Measurements from ENCODE around the gene CPXM2.

Gene CPXM2

DNA sequence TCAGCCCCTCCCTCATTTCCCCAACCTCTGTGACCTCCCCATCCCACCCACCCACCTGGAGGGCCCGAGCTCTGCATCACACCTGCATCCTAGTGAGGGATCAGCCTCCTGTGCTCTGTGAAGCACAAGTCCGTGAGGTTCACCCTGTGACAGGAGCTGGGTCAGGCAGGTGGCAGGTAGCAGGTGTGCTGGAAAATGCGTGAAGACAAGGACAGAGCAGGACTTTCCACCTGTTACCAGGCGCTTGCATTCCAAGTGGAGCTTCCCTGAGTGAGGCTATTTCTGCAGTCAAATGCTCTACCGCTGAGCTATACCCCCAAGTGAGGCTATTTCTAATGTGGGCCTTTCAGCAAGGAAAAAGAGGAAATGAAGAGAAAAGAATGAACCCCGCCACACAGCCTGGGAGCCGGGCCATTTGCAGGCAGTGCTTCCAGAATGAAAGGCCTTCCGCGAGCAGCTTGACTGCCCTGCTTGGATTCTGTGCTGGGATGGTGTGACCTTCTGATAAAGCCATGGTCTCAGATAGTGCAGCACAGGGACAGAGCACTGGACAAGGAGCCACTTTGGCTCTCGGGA lies 13.3 kb upstream of the CPXM2 start:
- DNase-seq (ENCODE audit: low read depth): no peak

DNA sequence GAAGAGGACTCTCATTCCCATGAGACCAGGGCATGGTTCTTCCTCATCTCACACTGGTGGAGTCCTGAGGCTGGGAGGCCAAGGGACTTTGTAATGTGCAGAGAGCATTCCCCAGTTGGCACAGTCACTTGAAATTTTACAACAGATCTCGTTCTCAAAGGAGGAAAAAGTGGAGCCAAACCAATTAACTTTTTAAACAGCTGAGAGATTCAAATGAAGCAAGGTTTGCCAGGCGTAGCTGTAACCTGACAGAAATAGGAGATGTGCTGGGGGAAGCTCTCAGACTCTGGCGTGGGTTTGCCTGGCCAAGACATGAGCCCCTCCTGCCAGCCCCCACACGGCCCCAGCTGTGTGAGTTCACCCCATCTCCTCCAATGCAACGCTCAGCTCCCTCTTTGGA lies 12.0 kb upstream of the CPXM2 start:
- no peak for DNase-seq (ENCODE audit: low read depth)

GRCh38 chr10:123901621-123902020 lies 10.0 kb upstream of the CPXM2 start:
- DNase-seq (ENCODE audit: low read depth): no peak

DNA sequence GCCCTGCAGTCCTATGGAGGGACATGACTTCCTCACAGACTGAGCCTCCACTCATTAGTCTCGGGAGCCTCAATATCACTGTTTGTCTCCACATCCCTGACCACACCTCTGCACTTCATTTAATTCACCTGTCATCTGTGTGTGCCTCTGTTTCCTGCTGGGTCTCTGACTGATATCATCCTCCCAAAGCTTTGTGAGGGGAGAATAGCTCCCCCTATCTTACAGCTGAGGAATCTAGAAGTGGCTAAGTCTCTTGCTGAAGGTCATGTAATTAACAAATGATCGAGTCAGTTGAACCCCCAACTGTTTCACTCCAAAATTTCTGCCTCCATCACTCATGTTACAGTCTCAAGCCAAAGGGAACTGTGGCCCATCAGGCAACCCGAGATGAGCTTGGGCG lies 5.5 kb upstream of the CPXM2 start:
- DNase-seq (ENCODE audit: low read depth): no peak

DNA sequence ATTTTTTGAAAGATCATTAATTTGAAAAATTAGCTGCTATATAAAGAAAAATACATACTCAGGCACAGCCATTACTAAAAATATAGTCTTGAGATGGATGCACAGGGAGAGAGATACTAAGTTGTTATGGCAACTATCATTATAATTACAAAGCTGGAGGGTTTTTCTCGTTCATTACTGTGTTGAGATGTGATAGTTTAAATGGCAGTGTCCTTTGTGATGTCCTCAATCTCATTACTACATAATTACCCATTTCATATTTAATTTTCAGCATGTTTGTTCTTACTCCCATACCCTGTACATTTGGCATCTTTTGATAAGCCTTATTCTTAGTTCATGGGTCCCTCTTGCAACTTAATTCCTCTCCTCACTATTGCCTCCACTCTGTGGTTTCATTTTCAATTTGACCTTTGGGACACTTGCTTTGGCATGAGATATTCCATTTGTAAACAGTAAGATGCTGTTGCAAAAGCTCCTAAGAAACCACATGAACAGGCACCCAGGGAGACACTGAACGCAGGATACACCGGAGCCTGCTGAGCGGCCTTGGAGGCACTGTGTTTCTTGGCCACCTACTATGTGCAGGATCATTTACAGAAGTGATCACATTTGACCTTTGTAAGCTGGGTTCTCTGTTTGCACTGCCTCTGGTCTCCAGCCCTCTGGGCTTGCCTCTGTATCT lies 4.8 kb upstream of the CPXM2 start:
- DNase-seq (ENCODE audit: low read depth): no peak

DNA sequence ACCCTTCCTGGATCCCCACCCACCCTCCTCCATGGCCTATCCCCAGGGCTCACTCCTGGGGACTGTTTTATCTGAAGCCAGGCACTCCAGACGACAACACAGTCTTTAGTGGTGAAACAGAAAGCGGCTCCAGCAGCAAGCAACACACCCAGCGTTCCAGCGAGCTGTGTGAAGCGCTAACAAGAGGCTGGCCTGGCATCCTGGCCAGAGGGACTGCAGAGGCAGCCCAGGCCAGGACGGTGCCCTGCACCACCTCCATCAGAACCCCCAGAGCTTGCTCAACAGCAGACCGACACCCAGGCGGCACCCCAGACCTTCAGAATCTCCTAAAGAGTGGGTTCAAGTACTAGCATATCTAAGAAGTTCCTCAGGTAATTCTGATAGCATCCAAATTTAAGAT lies 2.0 kb upstream of the CPXM2 start:
- no peak for DNase-seq (ENCODE audit: low read depth)

DNA sequence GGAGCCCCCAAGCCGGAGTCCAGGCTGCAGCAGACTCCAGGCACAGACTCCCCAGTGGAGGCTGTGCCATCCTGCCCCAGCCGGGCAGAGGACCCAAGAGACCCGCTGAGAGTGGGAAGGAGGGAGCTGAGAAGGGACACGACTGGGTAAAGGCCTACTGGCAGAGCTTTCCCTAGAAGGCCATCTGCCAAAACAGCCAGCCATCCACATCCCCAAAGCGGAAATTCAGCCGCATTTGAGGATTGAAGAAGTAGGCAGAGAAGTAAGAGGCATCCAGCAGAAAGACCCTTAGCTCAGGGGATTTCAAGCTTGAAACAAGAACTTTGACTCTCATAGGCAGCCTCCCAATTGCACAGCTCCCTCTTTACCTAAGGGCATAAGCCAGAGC lies 857 bp downstream of the CPXM2 start:
- no peak for DNase-seq (ENCODE audit: low read depth)

DNA sequence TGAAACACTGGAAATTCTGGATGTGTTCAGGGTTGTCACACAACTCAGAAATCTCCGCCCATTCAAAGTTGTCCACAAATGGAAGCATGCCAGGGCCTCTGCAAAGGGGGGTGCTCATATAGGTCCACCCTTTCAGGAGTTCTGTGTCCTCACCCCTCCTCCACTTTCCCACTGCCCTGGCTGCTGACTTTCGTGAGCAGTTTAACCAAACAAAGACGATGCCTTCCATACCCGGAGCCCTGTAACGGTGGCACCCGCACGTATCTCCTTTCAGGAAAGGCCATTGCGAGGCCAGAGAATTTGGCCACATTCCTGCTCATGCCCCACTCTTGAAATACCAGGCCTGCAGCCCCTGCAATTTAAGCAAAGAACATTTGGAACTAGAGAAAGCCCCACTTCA lies 1.4 kb downstream of the CPXM2 start:
- no peak for DNase-seq (ENCODE audit: low read depth)

GRCh38 chr10:123889821-123890220 lies 1.8 kb downstream of the CPXM2 start:
- no peak for DNase-seq (ENCODE audit: low read depth)

DNA sequence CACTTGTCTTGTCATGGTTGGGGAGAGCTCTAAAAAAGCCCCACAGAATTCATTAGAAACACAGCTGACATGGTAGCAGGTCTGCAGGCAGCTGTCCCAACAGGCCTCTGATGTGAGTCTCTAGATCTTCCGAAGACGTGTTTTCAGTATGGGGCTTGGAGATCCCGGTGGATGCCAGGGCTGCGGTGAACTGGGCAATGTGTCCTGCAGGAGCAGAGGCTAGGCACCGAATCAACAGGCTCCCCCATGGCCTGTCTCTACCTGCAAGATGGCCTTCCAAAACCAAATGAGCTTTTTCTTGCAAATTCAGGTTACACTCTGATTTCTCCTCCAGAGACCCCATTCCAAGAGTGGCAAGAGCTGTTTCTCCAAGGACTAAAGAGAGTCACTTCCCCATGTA lies 2.9 kb downstream of the CPXM2 start:
- DNase-seq (ENCODE audit: low read depth): no peak

DNA sequence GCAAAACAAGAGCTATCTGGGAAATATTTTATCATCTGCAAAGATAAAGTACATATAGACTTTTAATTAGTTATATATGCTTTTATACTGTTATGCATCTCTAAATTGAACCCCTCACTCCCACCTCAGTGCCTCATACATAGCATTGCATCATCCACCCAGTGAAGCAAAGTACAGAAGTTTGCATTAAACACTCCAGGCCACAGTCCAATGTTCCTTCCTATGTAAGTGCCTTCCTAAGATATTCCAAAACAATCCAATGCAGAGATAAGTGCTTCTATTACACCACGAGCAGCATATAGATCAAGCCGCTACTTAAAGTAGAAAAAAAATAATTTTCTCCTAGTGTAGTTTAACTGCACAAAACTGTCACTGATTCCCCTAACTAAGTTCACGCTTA lies 3.4 kb downstream of the CPXM2 start:
- DNase-seq (ENCODE audit: low read depth): no peak

DNA sequence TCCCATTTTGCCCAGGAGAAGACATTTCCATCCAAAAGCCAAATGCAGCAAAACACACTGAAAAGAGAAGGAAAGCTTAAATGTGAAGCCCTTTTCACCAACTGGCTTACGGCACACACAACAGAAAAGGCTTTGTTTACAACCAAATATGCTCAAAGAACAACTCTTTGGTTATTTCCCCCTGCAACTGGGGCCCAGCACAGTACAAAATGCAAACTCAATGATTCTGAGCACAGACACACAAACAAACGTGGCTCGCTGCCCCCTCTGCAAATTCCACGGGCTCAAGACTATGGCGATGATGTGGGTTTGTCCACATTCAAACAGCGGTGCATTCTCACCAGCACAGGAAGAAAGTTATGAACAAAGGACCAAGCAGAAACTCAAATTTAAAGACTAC lies 5.3 kb downstream of the CPXM2 start:
- no peak for DNase-seq (ENCODE audit: low read depth)

DNA sequence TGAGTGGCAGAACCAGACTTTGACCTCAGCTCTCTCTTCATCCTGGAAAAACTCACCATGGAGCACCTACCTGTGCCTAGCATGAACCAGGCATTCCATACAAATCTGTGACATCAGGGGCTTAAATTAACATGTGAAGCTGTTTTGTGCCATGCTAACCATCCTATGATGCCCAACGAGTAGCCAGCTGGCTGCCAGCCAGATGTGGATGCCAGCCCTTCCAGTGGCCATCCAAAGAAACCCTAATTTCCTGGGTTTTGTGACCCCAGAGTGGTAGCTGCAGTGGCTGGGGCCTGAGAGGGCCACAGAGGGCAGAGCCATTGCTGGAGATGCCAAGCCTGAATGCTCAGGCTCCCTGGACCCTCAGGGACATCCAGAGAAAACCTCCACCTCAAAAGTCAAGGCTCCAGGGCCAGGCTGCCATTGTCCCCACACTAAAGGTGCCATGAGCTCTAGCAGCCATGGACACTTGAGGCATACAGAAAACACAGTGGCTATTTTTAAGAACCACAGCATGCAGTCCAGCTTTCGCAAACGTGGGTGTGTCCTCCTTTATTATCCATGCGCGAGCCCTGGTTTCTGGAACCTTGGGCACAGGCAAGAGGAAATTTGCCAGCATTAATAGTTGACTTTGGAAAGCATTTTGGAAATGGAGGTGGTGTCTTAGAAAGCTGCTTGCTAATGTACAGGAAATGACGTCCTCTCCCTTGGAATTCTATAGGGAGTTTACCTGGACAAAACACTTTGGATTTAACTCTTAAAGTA lies 6.0 kb downstream of the CPXM2 start:
- DNase-seq (ENCODE audit: low read depth): no peak

DNA sequence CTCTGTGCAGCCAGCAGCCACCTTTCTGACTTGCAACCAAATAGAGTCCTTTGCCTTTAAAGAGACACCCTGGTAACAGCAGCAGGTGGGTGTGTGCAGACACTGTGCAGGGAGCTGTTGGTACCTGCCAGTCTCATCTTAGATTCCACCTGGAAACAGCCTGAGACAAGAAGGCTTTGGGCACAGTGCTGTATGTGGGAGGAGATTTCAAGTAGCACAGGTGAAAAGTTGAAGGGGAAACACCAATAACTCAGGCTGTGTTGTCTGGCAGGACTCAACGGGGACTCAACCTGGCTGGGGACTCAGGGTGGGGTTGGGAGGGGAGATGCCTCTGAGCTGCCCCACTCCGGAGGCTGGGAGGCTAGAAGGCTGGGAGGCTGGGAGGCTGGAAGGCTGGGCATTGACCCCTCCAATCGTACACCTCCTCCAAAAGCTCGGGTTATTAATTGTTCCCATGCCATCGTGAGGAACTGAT lies 6.7 kb downstream of the CPXM2 start:
- no peak for DNase-seq (ENCODE audit: low read depth)

DNA sequence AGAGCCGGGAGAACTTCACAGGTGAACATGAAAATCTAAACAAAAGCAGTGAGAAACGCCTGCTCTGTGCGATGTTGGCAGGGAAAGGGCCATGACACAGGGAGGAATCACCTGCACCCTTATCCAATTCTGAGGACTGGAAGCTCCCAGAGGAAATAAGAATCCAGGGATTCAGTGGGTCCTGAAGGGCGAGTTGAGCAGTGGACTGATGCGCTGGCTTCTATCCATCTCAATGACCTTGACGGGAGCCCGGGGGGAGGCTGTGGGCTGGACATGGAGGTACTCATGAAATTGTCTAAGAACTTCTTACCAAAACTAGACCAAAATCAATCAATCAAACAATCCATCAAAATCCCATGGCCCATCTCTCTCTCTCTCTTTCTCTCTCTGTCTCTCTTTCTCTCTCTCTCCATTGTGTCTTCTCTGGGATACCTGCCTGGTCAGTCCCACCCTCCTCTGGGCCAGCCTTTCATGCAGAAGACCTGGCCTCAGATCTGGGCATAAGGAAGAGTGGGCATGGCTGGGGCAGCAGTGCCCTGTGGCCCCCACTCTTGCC lies 7.2 kb downstream of the CPXM2 start:
- no peak for DNase-seq (ENCODE audit: low read depth)

- DNase-seq (ENCODE audit: low read depth): no peak
Measured at GRCh38 chr10:123883673-123884320, 7.8 kb downstream of the CPXM2 start.

DNA sequence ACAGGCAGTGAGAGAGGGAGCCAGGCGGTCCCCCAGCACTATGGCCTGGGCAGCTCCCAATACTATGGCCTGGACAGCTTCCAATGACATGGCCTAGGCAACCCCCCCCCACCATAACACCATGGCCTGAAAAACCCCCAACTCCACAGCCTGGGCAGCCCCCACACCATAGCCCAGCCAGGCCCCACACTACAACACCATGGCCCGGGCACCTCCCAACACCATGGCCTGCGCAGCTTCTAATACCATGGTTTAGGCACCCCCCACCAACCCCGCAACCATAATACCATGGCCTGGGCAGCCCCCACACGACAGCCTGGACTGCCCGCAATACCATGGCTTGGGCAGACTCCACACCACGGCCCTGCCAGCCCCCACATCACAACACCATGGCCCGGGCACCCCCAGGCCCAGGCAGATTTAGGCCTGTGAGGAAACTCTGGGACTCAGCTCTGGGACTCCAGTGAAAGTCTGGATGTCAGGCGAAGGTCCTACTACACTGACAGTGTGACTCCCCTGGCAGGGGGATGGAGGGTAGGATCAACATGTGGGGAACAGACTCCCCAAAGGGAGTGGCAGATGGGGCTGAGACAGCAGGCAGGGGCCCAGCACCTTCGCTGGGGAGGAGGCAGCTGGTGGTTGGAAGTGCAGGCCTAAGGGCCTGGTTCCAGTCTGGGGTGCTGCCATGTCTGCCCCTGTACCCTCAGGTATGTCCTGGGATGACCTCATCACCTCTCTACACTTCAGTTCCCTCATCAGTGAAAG lies 8.7 kb downstream of the CPXM2 start:
- DNase-seq (ENCODE audit: low read depth): no peak

GRCh38 chr10:123882177-123882576 lies 9.4 kb downstream of the CPXM2 start:
- no peak for DNase-seq (ENCODE audit: low read depth)

GRCh38 chr10:123879606-123880257 lies 11.9 kb downstream of the CPXM2 start:
- DNase-seq (ENCODE audit: low read depth): no peak

- DNase-seq (ENCODE audit: low read depth): no peak
Measured at GRCh38 chr10:123878666-123879303, 12.8 kb downstream of the CPXM2 start.

- DNase-seq (ENCODE audit: low read depth): no peak
Measured at GRCh38 chr10:123870260-123870659, 21.3 kb downstream of the CPXM2 start.
